IMR-90 (cell line): ENCODE data around the gene CACNA2D4. TPM values are rescaled to one million over a fixed set of nuclear protein-coding genes. Genes with fewer than 3 reads are reported as not detected.
A peak's percentile ranks its signal among the peaks of the same experiment; 100 is the strongest.

Experiments
- ATAC-seq: fragments of 200-7000 bp; cut with Tn5 transposase; 2 replicates; pipeline ENCODE4 v1.9.1; 2020; ENCODE audit warnings: low read depth, mild to moderate bottlenecking, moderate library complexity
- BruUV-seq: library from RNA; stranded (reverse); fragments of 400-500 nt; replicated peaks from 2 replicates; lab custom pipeline; 2021; lab: Mats Ljungman, UMichigan
- CTCF ChIA-PET: fragments of 300-600 bp; formaldehyde crosslinking; extraction: SDS; loops from one replicate; lab custom pipeline; 2021; ENCODE audit warnings: antibody characterized with exemption; lab: Yijun Ruan, JAX
- POLR2A ChIA-PET: fragments of 300-600 bp; sonication (Branson Sonifier 250); formaldehyde crosslinking; loops from one replicate; lab custom pipeline; 2022; ENCODE audit warnings: antibody characterized with exemption; ENCODE audit not compliant: unreplicated experiment; lab: Charles Lee
- DNase-seq: peaks from one replicate; pipeline ENCODE4 v3.0.0; 2013
- H2AFZ ChIP-seq: replicated peaks from 2 replicates; pipeline ENCODE3; 2013; ENCODE audit warnings: low read length, mild to moderate bottlenecking; ENCODE audit not compliant: poor library complexity
- H2AK5ac ChIP-seq: 2 replicates; pipeline ENCODE4 v1.6.1; 2013; ENCODE audit warnings: low read depth, low read length, inconsistent platforms
- H2AK9ac ChIP-seq: replicated peaks from 2 replicates; pipeline ENCODE3; 2013; ENCODE audit warnings: mild to moderate bottlenecking, low read depth, low read length, moderate library complexity; ENCODE audit not compliant: poor library complexity
- H2BK120ac ChIP-seq: 2 replicates; pipeline ENCODE4 v1.6.1; 2013; ENCODE audit warnings: low read depth, low read length, inconsistent platforms
- H2BK15ac ChIP-seq: 3 replicates; pipeline ENCODE4 v1.6.1; 2013; ENCODE audit warnings: low read depth, low read length, inconsistent platforms
- H2BK20ac ChIP-seq: 2 replicates; pipeline ENCODE4 v1.6.1; 2013; ENCODE audit warnings: low read depth, mild to moderate bottlenecking, inconsistent platforms, low read length, moderate library complexity
- H2BK5ac ChIP-seq: 2 replicates; pipeline ENCODE4 v1.6.1; 2013; ENCODE audit warnings: mild to moderate bottlenecking, low read depth, low read length, inconsistent platforms; ENCODE audit not compliant: poor library complexity, severe bottlenecking
- H3K14ac ChIP-seq: replicated peaks from 2 replicates; pipeline ENCODE4 v1.6.1; 2013; ENCODE audit warnings: low read depth, low read length, inconsistent platforms
- H3K18ac ChIP-seq: 2 replicates; pipeline ENCODE4 v1.6.1; 2013; ENCODE audit warnings: low read depth, low read length, control low read depth
- H3K23ac ChIP-seq: 2 replicates; pipeline ENCODE4 v1.6.1; 2013; ENCODE audit warnings: low read depth, low read length, inconsistent platforms
- H3K27ac ChIP-seq: 2 replicates; pipeline ENCODE4 v1.5.1; 2013; ENCODE audit warnings: mild to moderate bottlenecking, control low read depth, low read length; ENCODE audit not compliant: insufficient read depth
- H3K27me3 ChIP-seq: 2 replicates; pipeline ENCODE4 v1.6.1; 2013; ENCODE audit warnings: low read length; ENCODE audit not compliant: control insufficient read depth, insufficient read depth
- H3K36me3 ChIP-seq: 2 replicates; pipeline ENCODE4 v1.6.1; 2013; ENCODE audit warnings: low read length, mixed read lengths; ENCODE audit not compliant: control insufficient read depth, insufficient read depth
- H3K4ac ChIP-seq: 2 replicates; pipeline ENCODE4 v1.6.1; 2013; ENCODE audit warnings: low read depth, low read length, inconsistent platforms
- H3K4me1 ChIP-seq: 2 replicates; pipeline ENCODE4 v1.6.1; 2013; ENCODE audit warnings: low read length, mixed read lengths; ENCODE audit not compliant: control insufficient read depth, insufficient read depth
- H3K4me2 ChIP-seq: 2 replicates; pipeline ENCODE4 v1.6.1; 2013; ENCODE audit warnings: low read depth, mild to moderate bottlenecking, control low read depth, low read length, moderate library complexity
- H3K4me3 ChIP-seq: 2 replicates; pipeline ENCODE4 v1.5.1; 2013; ENCODE audit warnings: low read depth, mild to moderate bottlenecking, control low read depth, low read length, moderate library complexity; ENCODE audit not compliant: insufficient read depth
- H3K56ac ChIP-seq: 2 replicates; pipeline ENCODE4 v1.6.1; 2013; ENCODE audit warnings: low read length, inconsistent platforms; ENCODE audit not compliant: insufficient read depth; ENCODE audit errors: extremely low read depth
- H3K79me1 ChIP-seq, 2 experiments: 2 replicates each; pipeline ENCODE4 v1.6.1; 2013; ENCODE audit warnings: low read length in 2 of 2, inconsistent platforms in 1 of 2, low read depth in 1 of 2
- H3K9ac ChIP-seq: 2 replicates; pipeline ENCODE4 v1.6.1; 2013; ENCODE audit warnings: low read depth, low read length, control low read depth
- H3K9me1 ChIP-seq: 2 replicates; pipeline ENCODE4 v1.6.1; 2013; ENCODE audit warnings: low read length, inconsistent platforms; ENCODE audit not compliant: insufficient read depth
- H3K9me3 ChIP-seq: 2 replicates; pipeline ENCODE4 v1.6.1; 2013; ENCODE audit warnings: low read length; ENCODE audit not compliant: control insufficient read depth, insufficient read depth
- H4K20me1 ChIP-seq: 2 replicates; pipeline ENCODE4 v1.6.1; 2013; ENCODE audit warnings: low read length, inconsistent platforms; ENCODE audit not compliant: insufficient read depth
- H4K5ac ChIP-seq: 2 replicates; pipeline ENCODE4 v1.6.1; 2013; ENCODE audit warnings: mild to moderate bottlenecking, low read depth, low read length, control low read depth
- H4K8ac ChIP-seq, 2 experiments: 2 replicates each; pipeline ENCODE4 v1.6.1; 2013; ENCODE audit warnings: low read depth in 2 of 2, low read length in 2 of 2, control low read depth in 1 of 2, inconsistent platforms in 1 of 2
- H4K91ac ChIP-seq: 2 replicates; pipeline ENCODE4 v1.6.1; 2013; ENCODE audit warnings: low read depth, low read length, inconsistent platforms; ENCODE audit not compliant: insufficient read depth
- BHLHE40 ChIP-seq: fragments of 150-350 bp; IDR thresholded peaks from 2 replicates; pipeline ENCODE4 v1.6.1; 2016; ENCODE audit warnings: mild to moderate bottlenecking, low read depth, low read length
- CHD1 ChIP-seq: IDR thresholded peaks from 2 replicates; pipeline ENCODE4 v1.6.1; 2012; ENCODE audit warnings: low read depth, low read length, improper control_type of control experiment
- FOS ChIP-seq: fragments of 150-350 bp; IDR thresholded peaks from 2 replicates; pipeline ENCODE4 v1.6.1; 2016; ENCODE audit warnings: low read depth, low read length
- MAFK ChIP-seq: IDR thresholded peaks from 2 replicates; pipeline ENCODE4 v1.6.1; 2012; ENCODE audit warnings: low read depth, low read length, improper control_type of control experiment
- MAZ ChIP-seq: IDR thresholded peaks from 2 replicates; pipeline ENCODE4 v1.6.1; 2012; ENCODE audit warnings: low read depth, mild to moderate bottlenecking, low read length, improper control_type of control experiment, moderate library complexity, borderline replicate concordance
- MXI1 ChIP-seq: IDR thresholded peaks from 2 replicates; pipeline ENCODE4 v1.6.1; 2012; ENCODE audit warnings: low read depth, mild to moderate bottlenecking, low read length, moderate library complexity, borderline replicate concordance
- NFE2L2 ChIP-seq: fragments of 150-350 bp; IDR thresholded peaks from 2 replicates; pipeline ENCODE4 v1.6.1; 2016; ENCODE audit warnings: low read depth, mild to moderate bottlenecking, low read length
- RAD21 ChIP-seq: IDR thresholded peaks from 2 replicates; pipeline ENCODE4 v1.6.1; 2012; ENCODE audit warnings: low read length, improper control_type of control experiment
- RCOR1 ChIP-seq: IDR thresholded peaks from 2 replicates; pipeline ENCODE4 v1.6.1; 2012; ENCODE audit warnings: mild to moderate bottlenecking, low read length, improper control_type of control experiment; ENCODE audit not compliant: insufficient replicate concordance
- RFX5 ChIP-seq: IDR thresholded peaks from 2 replicates; pipeline ENCODE4 v1.8.0; 2012; ENCODE audit warnings: low read depth, mild to moderate bottlenecking, low read length, moderate library complexity
- SMC3 ChIP-seq: fragments of 150-350 bp; IDR thresholded peaks from 2 replicates; pipeline ENCODE4 v1.6.1; 2016; ENCODE audit warnings: low read depth, mild to moderate bottlenecking, antibody characterized with exemption, low read length, moderate library complexity
- WGBS, 2 experiments: methylation state at CpG; one replicate each; pipeline versions ENCODE4 v1.1.5 to v1.1.7; 2013; ENCODE audit warnings: missing lambda C conversion rate in 2 of 2; ENCODE audit not compliant: insufficient read length in 1 of 2; ENCODE audit errors: extremely low coverage in 2 of 2; 5-methylcytosine and 5-hydroxymethylcytosine counted together
- dilution Hi-C: fragments of 300-500 bp; cut with HindIII; formaldehyde crosslinking; loops from one replicate; pipeline ENCODE4 v1.14.3; 2018; ENCODE audit warnings: low sequenced_read_pairs; ENCODE audit not compliant: unreplicated experiment
- in situ Hi-C: fragments of 300-500 bp; cut with MboI; formaldehyde crosslinking; loops from 3 replicates; pipeline ENCODE4 v1.14.3; 2019; ENCODE audit warnings: low sequenced_read_pairs, inconsistent platforms, mixed read lengths
- intact Hi-C: fragments of 100-400 bp; cut with micrococcal nuclease; formaldehyde crosslinking; loops from 2 replicates; pipeline ENCODE4 v1.10.0; 2022
- polyA plus RNA-seq, 3 experiments: library from polyadenylated mRNA; depleted of rRNA; stranded (reverse); fragments of >200 nt; gene quantifications; 2 replicates each; pipeline ENCODE4 v1.2.3, GENCODE V29; 2012; ENCODE audit warnings: low replicate concordance in 1 of 3
- total RNA-seq: library from RNA; depleted of rRNA; stranded (reverse); fragments of >200 nt; gene quantifications from 2 replicates; pipeline ENCODE4 v1.2.3, GENCODE V29; 2012
- TF ChIP-seq, protein P1 (sequence below): fragments of 150-350 bp; IDR thresholded peaks from 2 replicates; pipeline ENCODE4 v1.6.1; 2016; ENCODE audit warnings: low read depth, mild to moderate bottlenecking, low read length, moderate library complexity, borderline replicate concordance
- TF ChIP-seq, protein P2 (sequence below): fragments of 150-350 bp; IDR thresholded peaks from 2 replicates; pipeline ENCODE4 v1.6.1; 2017; ENCODE audit warnings: mild to moderate bottlenecking, antibody characterized with exemption, low read length, low read depth
- TF ChIP-seq, protein P3 (sequence below): conservative IDR thresholded peaks from 2 replicates; pipeline ENCODE4 v1.5.1; 2012; ENCODE audit warnings: mild to moderate bottlenecking, low read depth, low read length, improper control_type of control experiment

CACNA2D4 gene
- total and polyA plus RNA-seq, 2 of the 4 experiments (the other 2 are of a cell fraction), result 0.18 to 0.22 TPM

DNA sequence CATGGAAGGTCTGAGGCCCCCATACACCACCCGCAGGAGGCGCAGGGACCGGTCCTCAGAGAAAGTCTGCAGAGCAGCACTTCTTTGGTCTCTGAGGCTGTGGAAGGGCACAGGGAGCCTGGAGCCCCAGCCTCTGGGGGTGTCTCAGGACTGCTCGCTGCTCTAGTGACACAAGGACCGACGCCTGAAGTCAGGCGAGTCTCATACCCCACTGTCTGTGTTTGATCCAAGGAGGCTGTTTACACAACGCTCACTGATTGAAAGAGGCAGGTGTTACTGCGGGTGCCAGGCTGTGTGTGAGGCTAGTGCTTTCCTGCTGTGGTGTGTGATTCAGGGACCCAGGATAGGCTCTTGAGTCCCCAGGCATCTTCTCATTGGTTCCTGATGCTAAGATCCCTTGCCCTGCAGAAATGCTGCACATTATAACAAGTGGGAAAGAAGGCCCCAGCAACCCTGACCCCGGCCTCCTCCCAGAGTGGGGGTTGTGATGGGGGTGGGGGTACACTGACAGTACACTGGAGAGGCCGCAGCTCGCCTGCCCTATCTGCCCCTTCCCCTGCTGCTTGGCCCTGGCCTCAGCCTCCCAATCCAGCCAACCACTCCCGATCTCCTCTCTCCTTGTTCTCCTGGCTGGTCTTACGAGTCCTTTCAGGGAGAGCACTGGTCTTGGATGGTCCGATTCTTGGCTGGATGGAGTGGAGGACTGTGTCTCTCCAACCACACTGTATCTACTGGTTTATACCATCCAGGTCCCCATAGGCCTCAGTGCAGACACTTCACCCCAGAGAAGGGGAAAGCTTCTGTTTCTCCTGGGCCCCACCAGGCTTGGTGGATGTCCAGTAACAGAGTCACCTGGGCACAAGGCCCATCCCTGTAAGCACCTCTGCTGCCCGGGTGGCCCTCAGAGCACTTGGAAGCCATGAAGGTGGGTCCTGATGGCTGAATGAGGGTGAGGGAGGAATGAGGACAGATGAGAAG lies 6.6 kb downstream of the CACNA2D4 start:
- Histone ChIP-seq H3K9me3 (peaks cover 12% of the 10 kb centered on the region), H2AK5ac (no peak overlapping the region), H3K18ac (no peak overlapping the region), H3K23ac (no peak overlapping the region), H2BK20ac (no peak overlapping the region), H2BK5ac (no peak overlapping the region), H2BK15ac (no peak overlapping the region), H2BK120ac (no peak overlapping the region), H2AK9ac (peak overlapping the region; percentile 70), H3K56ac (no peak overlapping the region), H3K27ac (no peak overlapping the region), H4K8ac (no peak overlapping the region), H4K91ac (no peak overlapping the region), H3K36me3 (no peaks in the 10 kb centered on the region), H4K5ac (no peak overlapping the region), H3K27me3 (peaks cover 55% of the 10 kb centered on the region), H4K20me1 (no peaks in the 10 kb centered on the region), H3K79me1 (no peaks in the 10 kb centered on the region), H3K9ac (no peak overlapping the region), H3K4me1 (no peaks in the 10 kb centered on the region), H3K4me3 (no peak overlapping the region), H3K14ac (no peak overlapping the region), H3K4me2 (no peak overlapping the region), H2AFZ (peak overlapping the region; percentile 70), H3K9me1 (no peaks in the 10 kb centered on the region), H3K4ac (no peak overlapping the region)
- DNase-seq, result no peak
- dilution Hi-C loops, result no loop called here
- ChIA-PET POLR2A (no interaction called here), CTCF (no interaction called here)
- TF ChIP-seq FOS (no peak), SMC3 (no peak), RFX5 (no peak), RAD21 (no peak), CHD1 (no peak), MAFK (no peak), MXI1 (no peak), BHLHE40 (no peak), MAZ (no peak), NFE2L2 (no peak), RCOR1 (no peak)
- TF ChIP-seq, protein P1, sequence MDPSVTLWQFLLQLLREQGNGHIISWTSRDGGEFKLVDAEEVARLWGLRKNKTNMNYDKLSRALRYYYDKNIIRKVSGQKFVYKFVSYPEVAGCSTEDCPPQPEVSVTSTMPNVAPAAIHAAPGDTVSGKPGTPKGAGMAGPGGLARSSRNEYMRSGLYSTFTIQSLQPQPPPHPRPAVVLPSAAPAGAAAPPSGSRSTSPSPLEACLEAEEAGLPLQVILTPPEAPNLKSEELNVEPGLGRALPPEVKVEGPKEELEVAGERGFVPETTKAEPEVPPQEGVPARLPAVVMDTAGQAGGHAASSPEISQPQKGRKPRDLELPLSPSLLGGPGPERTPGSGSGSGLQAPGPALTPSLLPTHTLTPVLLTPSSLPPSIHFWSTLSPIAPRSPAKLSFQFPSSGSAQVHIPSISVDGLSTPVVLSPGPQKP, result no peak
- TF ChIP-seq, protein P2, sequence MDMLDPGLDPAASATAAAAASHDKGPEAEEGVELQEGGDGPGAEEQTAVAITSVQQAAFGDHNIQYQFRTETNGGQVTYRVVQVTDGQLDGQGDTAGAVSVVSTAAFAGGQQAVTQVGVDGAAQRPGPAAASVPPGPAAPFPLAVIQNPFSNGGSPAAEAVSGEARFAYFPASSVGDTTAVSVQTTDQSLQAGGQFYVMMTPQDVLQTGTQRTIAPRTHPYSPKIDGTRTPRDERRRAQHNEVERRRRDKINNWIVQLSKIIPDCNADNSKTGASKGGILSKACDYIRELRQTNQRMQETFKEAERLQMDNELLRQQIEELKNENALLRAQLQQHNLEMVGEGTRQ, result no peak
- TF ChIP-seq, protein P3, sequence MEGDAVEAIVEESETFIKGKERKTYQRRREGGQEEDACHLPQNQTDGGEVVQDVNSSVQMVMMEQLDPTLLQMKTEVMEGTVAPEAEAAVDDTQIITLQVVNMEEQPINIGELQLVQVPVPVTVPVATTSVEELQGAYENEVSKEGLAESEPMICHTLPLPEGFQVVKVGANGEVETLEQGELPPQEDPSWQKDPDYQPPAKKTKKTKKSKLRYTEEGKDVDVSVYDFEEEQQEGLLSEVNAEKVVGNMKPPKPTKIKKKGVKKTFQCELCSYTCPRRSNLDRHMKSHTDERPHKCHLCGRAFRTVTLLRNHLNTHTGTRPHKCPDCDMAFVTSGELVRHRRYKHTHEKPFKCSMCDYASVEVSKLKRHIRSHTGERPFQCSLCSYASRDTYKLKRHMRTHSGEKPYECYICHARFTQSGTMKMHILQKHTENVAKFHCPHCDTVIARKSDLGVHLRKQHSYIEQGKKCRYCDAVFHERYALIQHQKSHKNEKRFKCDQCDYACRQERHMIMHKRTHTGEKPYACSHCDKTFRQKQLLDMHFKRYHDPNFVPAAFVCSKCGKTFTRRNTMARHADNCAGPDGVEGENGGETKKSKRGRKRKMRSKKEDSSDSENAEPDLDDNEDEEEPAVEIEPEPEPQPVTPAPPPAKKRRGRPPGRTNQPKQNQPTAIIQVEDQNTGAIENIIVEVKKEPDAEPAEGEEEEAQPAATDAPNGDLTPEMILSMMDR, result no peak
- intact Hi-C loops, result no loop called here
- 67% methylated on average over 1 of the region's 16 CpGs; no CpG with 5 or more reads in 1 of the 2 experiments for WGBS, 2 experiments
- in situ Hi-C loops, result no loop called here
- BruUV-seq, result no TSS peak
- no peak for ATAC-seq
